H9 (cell line): ENCODE data around the gene PELO. TPM values are rescaled to one million over a fixed set of nuclear protein-coding genes. Genes with fewer than 3 reads are reported as not detected.

Experiments
- DNase-seq: peaks from one replicate; pipeline ENCODE4 v3.0.0-alpha.2; 2017
- H2AFZ ChIP-seq: one replicate; pipeline ENCODE4 v1.6.1; 2013; ENCODE audit warnings: mild to moderate bottlenecking, low read length, control low read depth, moderate library complexity
- H2AK5ac ChIP-seq: 2 replicates; pipeline ENCODE4 v1.6.1; 2013; ENCODE audit warnings: low read length, control low read depth, mixed read lengths; ENCODE audit not compliant: insufficient read length
- H2BK120ac ChIP-seq: one replicate; pipeline ENCODE4 v1.6.1; 2013; ENCODE audit warnings: low read depth, mild to moderate bottlenecking, low read length, control low read depth, inconsistent platforms; ENCODE audit not compliant: poor library complexity, severe bottlenecking
- H2BK12ac ChIP-seq: 2 replicates; pipeline ENCODE4 v1.6.1; 2013; ENCODE audit warnings: low read length, control low read depth, mixed read lengths, low read depth; ENCODE audit not compliant: insufficient read length
- H2BK15ac ChIP-seq: 2 replicates; pipeline ENCODE4 v1.6.1; 2013; ENCODE audit warnings: low read depth, low read length, control low read depth
- H2BK20ac ChIP-seq: one replicate; pipeline ENCODE4 v1.6.1; 2013; ENCODE audit warnings: low read depth, mild to moderate bottlenecking, low read length, control low read depth, inconsistent platforms; ENCODE audit not compliant: poor library complexity, severe bottlenecking
- H2BK5ac ChIP-seq: 2 replicates; pipeline ENCODE4 v1.6.1; 2013; ENCODE audit warnings: low read length, control low read depth, mixed read lengths; ENCODE audit not compliant: insufficient read length
- H3K14ac ChIP-seq: 2 replicates; pipeline ENCODE4 v1.6.1; 2013; ENCODE audit warnings: low read length, control low read depth; ENCODE audit not compliant: insufficient read depth
- H3K18ac ChIP-seq: 2 replicates; pipeline ENCODE4 v1.6.1; 2013; ENCODE audit warnings: low read depth, mild to moderate bottlenecking, mixed read lengths, low read length, control low read depth; ENCODE audit not compliant: insufficient read length
- H3K23ac ChIP-seq: 2 replicates; pipeline ENCODE4 v1.6.1; 2013; ENCODE audit warnings: low read length, control low read depth, mixed read lengths, low read depth; ENCODE audit not compliant: insufficient read length
- H3K23me2 ChIP-seq: 2 replicates; pipeline ENCODE4 v1.6.1; 2013; ENCODE audit warnings: low read depth, mild to moderate bottlenecking, mixed read lengths, low read length, control low read depth; ENCODE audit not compliant: insufficient read length, poor library complexity, severe bottlenecking
- H3K27ac ChIP-seq: 2 replicates; pipeline ENCODE4 v1.5.1; 2013; ENCODE audit warnings: low read length, control low read depth, mixed read lengths, low read depth; ENCODE audit not compliant: insufficient read length
- H3K27me3 ChIP-seq: 2 replicates; pipeline ENCODE4 v1.6.1; 2013; ENCODE audit warnings: low read length, control low read depth, inconsistent platforms; ENCODE audit not compliant: insufficient read depth
- H3K4ac ChIP-seq: 2 replicates; pipeline ENCODE4 v1.6.1; 2013; ENCODE audit warnings: low read depth, mild to moderate bottlenecking, control low read depth, inconsistent platforms, low read length, moderate library complexity
- H3K4me1 ChIP-seq: 2 replicates; pipeline ENCODE4 v1.6.1; 2013; ENCODE audit warnings: low read length, control low read depth, inconsistent platforms; ENCODE audit not compliant: insufficient read depth
- H3K4me2 ChIP-seq: 2 replicates; pipeline ENCODE4 v1.6.1; 2013; ENCODE audit warnings: low read length, control low read depth, mixed read lengths; ENCODE audit not compliant: insufficient read length, insufficient read depth
- H3K56ac ChIP-seq: 2 replicates; pipeline ENCODE4 v1.6.1; 2013; ENCODE audit warnings: low read depth, mild to moderate bottlenecking, mixed read lengths, low read length, control low read depth; ENCODE audit not compliant: insufficient read length
- H3K79me1 ChIP-seq: 2 replicates; pipeline ENCODE4 v1.6.1; 2013; ENCODE audit warnings: low read depth, mild to moderate bottlenecking, moderate library complexity, low read length, control low read depth, inconsistent platforms; ENCODE audit not compliant: insufficient read depth, poor library complexity, severe bottlenecking
- H3K79me2 ChIP-seq: 2 replicates; pipeline ENCODE4 v1.6.1; 2013; ENCODE audit warnings: low read length, control low read depth, inconsistent platforms; ENCODE audit not compliant: insufficient read depth
- H3K9ac ChIP-seq: 2 replicates; pipeline ENCODE4 v1.6.1; 2013; ENCODE audit warnings: low read length, control low read depth, mixed read lengths; ENCODE audit not compliant: insufficient read length; ENCODE audit errors: extremely low read depth
- H3K9me3 ChIP-seq: one replicate; pipeline ENCODE4 v1.6.1; 2013; ENCODE audit warnings: low read depth, low read length, inconsistent platforms; ENCODE audit not compliant: control insufficient read depth
- H3T11ph ChIP-seq: one replicate; pipeline ENCODE4 v1.6.1; 2013; ENCODE audit warnings: mild to moderate bottlenecking, low read length, control low read depth, inconsistent platforms
- H4K20me1 ChIP-seq: one replicate; pipeline ENCODE4 v1.6.1; 2013; ENCODE audit not compliant: control insufficient read depth, insufficient read length, insufficient read depth
- H4K5ac ChIP-seq: 2 replicates; pipeline ENCODE4 v1.6.1; 2013; ENCODE audit warnings: low read depth, mild to moderate bottlenecking, mixed read lengths, low read length, control low read depth; ENCODE audit not compliant: insufficient read length
- H4K8ac ChIP-seq: replicated peaks from 2 replicates; pipeline ENCODE4 v1.6.1; 2013; ENCODE audit warnings: low read length, control low read depth, mixed read lengths, low read depth; ENCODE audit not compliant: insufficient read length
- H4K91ac ChIP-seq: 2 replicates; pipeline ENCODE4 v1.6.1; 2013; ENCODE audit warnings: low read depth, mild to moderate bottlenecking, moderate library complexity, mixed read lengths, low read length, control low read depth; ENCODE audit not compliant: insufficient read length
- H3K27ac Mint-ChIP-seq, 3 experiments: 2 replicates in 2 of 3; 3 replicates in 1 of 3; pipeline ENCODE4 v1.8.0; 2020 to 2021; ENCODE audit warnings: mixed read lengths in 3 of 3, mild to moderate bottlenecking in 1 of 3, moderate library complexity in 1 of 3
- H3K27me3 Mint-ChIP-seq: 2 replicates; pipeline ENCODE4 v1.8.0; 2021; ENCODE audit warnings: low read depth, mild to moderate bottlenecking, moderate library complexity, mixed read lengths
- H3K36me3 Mint-ChIP-seq, 3 experiments: 2 replicates in 2 of 3; 3 replicates in 1 of 3; pipeline ENCODE4 v1.8.0; 2020 to 2021; ENCODE audit warnings: low read depth in 3 of 3, mixed read lengths in 3 of 3; ENCODE audit not compliant: insufficient read depth in 1 of 3
- H3K4me1 Mint-ChIP-seq, 2 experiments: 2 replicates each; pipeline ENCODE4 v1.8.0; 2020; ENCODE audit warnings: mixed read lengths in 2 of 2
- H3K4me3 Mint-ChIP-seq, 2 experiments: 2 replicates in 1 of 2; 3 replicates in 1 of 2; pipeline ENCODE4 v1.8.0; 2020 to 2021; ENCODE audit warnings: mild to moderate bottlenecking in 2 of 2, mixed read lengths in 2 of 2, moderate library complexity in 1 of 2
- H3K9me3 Mint-ChIP-seq, 2 experiments: 2 replicates in 1 of 2; 3 replicates in 1 of 2; pipeline ENCODE4 v1.8.0; 2020; ENCODE audit warnings: mild to moderate bottlenecking in 2 of 2, mixed read lengths in 2 of 2, moderate library complexity in 1 of 2
- CTCF ChIP-seq: fragments of 200-600 bp; sonication (generic); conservative IDR thresholded peaks from 3 replicates; pipeline ENCODE4 v1.8.0; 2021; ENCODE audit warnings: antibody characterized with exemption, mild to moderate bottlenecking
- WGBS: extraction: QIAGEN DNeasy Blood & Tissue Kit; methylation state at CpG from one replicate; pipeline ENCODE4 v1.1.7; 2013; ENCODE audit warnings: missing lambda C conversion rate, low lambda C conversion rate, mixed read lengths; ENCODE audit not compliant: insufficient read length; ENCODE audit errors: extremely low coverage; 5-methylcytosine and 5-hydroxymethylcytosine counted together
- total RNA-seq: library from RNA; stranded (reverse); gene quantifications from 2 replicates; pipeline ENCODE4 v1.2.1, GENCODE V29; 2021

Gene PELO
- total RNA-seq, 1 experiment from 2014 or later = 20.3 TPM

DNA sequence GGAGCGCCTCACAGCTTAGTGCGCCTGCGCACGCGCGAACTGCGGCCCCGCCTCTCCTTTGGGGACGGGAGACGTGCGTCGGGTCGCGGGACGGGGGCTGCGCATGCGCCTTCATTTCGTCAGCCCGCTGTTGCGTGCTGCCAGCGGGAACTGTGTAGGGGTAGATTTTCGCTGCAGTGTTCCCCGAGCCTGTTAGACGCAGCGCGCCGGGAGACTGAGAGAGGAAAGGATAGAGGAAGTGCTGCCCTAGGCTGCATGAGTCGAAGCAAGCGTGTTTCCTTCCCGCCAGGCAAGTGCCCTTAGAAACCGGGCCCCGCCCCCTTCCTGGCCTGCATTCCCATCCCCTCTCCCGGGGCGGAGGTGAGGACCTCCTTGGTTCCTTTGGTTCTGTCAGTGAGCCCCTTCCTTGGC lies 12.3 kb downstream of the PELO start:
- peaks cover 4 to 7% (median 6%) of the 10 kb centered on the region in 3 experiments for H3K36me3 Mint-ChIP-seq
- H3K9me3 ChIP-seq = no peaks in the 10 kb centered on the region
- H4K91ac ChIP-seq = no peak overlapping the region
- H4K20me1 ChIP-seq = no peaks in the 10 kb centered on the region
- no peak overlapping the region for H3T11ph ChIP-seq
- DNase-seq = peak; percentile 95
- H4K8ac ChIP-seq = no peak overlapping the region
- H2BK12ac ChIP-seq = no peak overlapping the region
- H3K27ac Mint-ChIP-seq = peak overlapping the region; percentile 96 to 99 (median 99)
- H2AK5ac ChIP-seq = no peak overlapping the region
- no peaks in the 10 kb centered on the region for H3K27me3 Mint-ChIP-seq
- H3K9ac ChIP-seq = peak overlapping the region; percentile 82
- peak overlapping the region; percentile 93 for H3K27ac ChIP-seq
- no peak overlapping the region for H3K23ac ChIP-seq
- H3K4me1 Mint-ChIP-seq = peaks cover 38 to 47% of the 10 kb centered on the region in 2 experiments
- H3K4me2 ChIP-seq = peak overlapping the region; percentile 89
- H3K79me2 ChIP-seq = peaks cover 14% of the 10 kb centered on the region; the same call in 1 of the 2 replicates
- peak overlapping the region; percentile 83 for H3K14ac ChIP-seq
- H2BK15ac ChIP-seq = no peak overlapping the region
- peaks cover 26% of the 10 kb centered on the region for H3K23me2 ChIP-seq
- H3K9me3 Mint-ChIP-seq = no peaks in the 10 kb centered on the region; a peak in 1 of 5 replicates
- no peaks in the 10 kb centered on the region for H3K27me3 ChIP-seq
- H2BK120ac ChIP-seq = no peak overlapping the region
- no peak overlapping the region for H2BK20ac ChIP-seq
- H3K56ac ChIP-seq = peak overlapping the region; percentile 8
- peak overlapping the region; percentile 52 for H3K18ac ChIP-seq
- peak overlapping the region; percentile 91 to 92 for H3K4me3 Mint-ChIP-seq
- no peak overlapping the region for H2BK5ac ChIP-seq
- peak overlapping the region; percentile 28 for H4K5ac ChIP-seq
- no peak overlapping the region for H2AFZ ChIP-seq
- WGBS = no CpG with 5 or more reads among the region's 34 CpGs
- no peaks in the 10 kb centered on the region for H3K79me1 ChIP-seq
- peaks cover 6% of the 10 kb centered on the region; the same call in 1 of the 2 replicates for H3K4me1 ChIP-seq
- no peak for TF ChIP-seq CTCF
- no peak overlapping the region for H3K4ac ChIP-seq
